ENCODE results near the gene NMNAT3.

NMNAT3 gene

GRCh38 chr3:139526146-139526545, 151.6 kb downstream of the NMNAT3 start:
- no peaks in the 10 kb centered on the region for H3K4me1 ChIP-seq (ENCODE audit: insufficient read depth, low read length)
- ATAC-seq (ENCODE audit: insufficient read depth, low read depth): no peak
- no peaks in the 10 kb centered on the region for H3K27me3 ChIP-seq (ENCODE audit: insufficient read depth, low read length, poor library complexity)
- no peaks in the 10 kb centered on the region for H3K36me3 ChIP-seq (ENCODE audit: insufficient read depth, low read length)
- no peaks in the 10 kb centered on the region; the same call in 1 of the 2 replicates for H4K20me1 ChIP-seq (ENCODE audit: insufficient read depth, low read length)
- no peak overlapping the region for H3K27ac ChIP-seq (ENCODE audit: low read length)
- H3K9ac ChIP-seq (ENCODE audit: low read depth, low read length): no peak overlapping the region
- no peaks in the 10 kb centered on the region for H3K79me2 ChIP-seq (ENCODE audit: insufficient read depth, low read length)
- no peak overlapping the region for H2AFZ ChIP-seq (ENCODE audit: low read depth, low read length)
- no peak overlapping the region for H3K4me2 ChIP-seq (ENCODE audit: insufficient read depth, low read length)
- H3K4me3 ChIP-seq (ENCODE audit: low read depth in 1 of 2, low read length in 2 of 2): no peak overlapping the region
- no peak for DNase-seq
- no peak for TF ChIP-seq CTCF (IDR thresholded peaks at IDR 0.05; ENCODE audit: borderline replicate concordance, extremely low read depth, low read length, poor library complexity, severe bottlenecking)
- no peak for TF ChIP-seq EZH2 (IDR thresholded peaks at IDR 0.05; ENCODE audit: borderline replicate concordance, low read depth, low read length, severe bottlenecking)
- no peaks in the 10 kb centered on the region for H3K9me3 ChIP-seq (ENCODE audit: insufficient read depth, low read length, severe bottlenecking)

- no peak overlapping the region for H3K27ac ChIP-seq (ENCODE audit: low read length)
- ATAC-seq (ENCODE audit: insufficient read depth, low read depth) (no peak), DNase-seq (no peak)
- no peak overlapping the region for H2AFZ ChIP-seq (ENCODE audit: low read depth, low read length)
- H3K79me2 ChIP-seq (ENCODE audit: insufficient read depth, low read length): no peaks in the 10 kb centered on the region
- no peak overlapping the region for H3K4me3 ChIP-seq (ENCODE audit: low read depth in 1 of 2, low read length in 2 of 2)
- H4K20me1 ChIP-seq (ENCODE audit: insufficient read depth, low read length): no peaks in the 10 kb centered on the region; the same call in 1 of the 2 replicates
- no peaks in the 10 kb centered on the region for H3K36me3 ChIP-seq (ENCODE audit: insufficient read depth, low read length)
- no peaks in the 10 kb centered on the region for H3K27me3 ChIP-seq (ENCODE audit: insufficient read depth, low read length, poor library complexity)
- no peaks in the 10 kb centered on the region for H3K9me3 ChIP-seq (ENCODE audit: insufficient read depth, low read length, severe bottlenecking)
- H3K4me1 ChIP-seq (ENCODE audit: insufficient read depth, low read length): no peaks in the 10 kb centered on the region
- TF ChIP-seq CTCF (IDR thresholded peaks at IDR 0.05; ENCODE audit: borderline replicate concordance, extremely low read depth, low read length, poor library complexity, severe bottlenecking) (no peak), EZH2 (IDR thresholded peaks at IDR 0.05; ENCODE audit: borderline replicate concordance, low read depth, low read length, severe bottlenecking) (no peak)
- H3K4me2 ChIP-seq (ENCODE audit: insufficient read depth, low read length): no peak overlapping the region
- no peak overlapping the region for H3K9ac ChIP-seq (ENCODE audit: low read depth, low read length)
Observed at GRCh38 chr3:139524841-139525636, 152.7 kb downstream of the NMNAT3 start.

- Histone ChIP-seq H3K4me1 (ENCODE audit: insufficient read depth, low read length) (no peaks in the 10 kb centered on the region), H3K9me3 (ENCODE audit: insufficient read depth, low read length, severe bottlenecking) (no peaks in the 10 kb centered on the region), H3K27ac (ENCODE audit: low read length) (no peak overlapping the region), H3K36me3 (ENCODE audit: insufficient read depth, low read length) (no peaks in the 10 kb centered on the region), H3K27me3 (ENCODE audit: insufficient read depth, low read length, poor library complexity) (no peaks in the 10 kb centered on the region), H4K20me1 (ENCODE audit: insufficient read depth, low read length) (no peaks in the 10 kb centered on the region; the same call in 1 of the 2 replicates), H2AFZ (ENCODE audit: low read depth, low read length) (no peak overlapping the region), H3K9ac (ENCODE audit: low read depth, low read length) (no peak overlapping the region), H3K79me2 (ENCODE audit: insufficient read depth, low read length) (no peaks in the 10 kb centered on the region), H3K4me3 (ENCODE audit: low read depth in 1 of 2, low read length in 2 of 2) (no peak overlapping the region), H3K4me2 (ENCODE audit: insufficient read depth, low read length) (no peak overlapping the region)
- TF ChIP-seq CTCF (IDR thresholded peaks at IDR 0.05; ENCODE audit: borderline replicate concordance, extremely low read depth, low read length, poor library complexity, severe bottlenecking): no peak
- DNase-seq (no peak), ATAC-seq (ENCODE audit: insufficient read depth, low read depth) (no peak)
Observed at GRCh38 chr3:139523718-139524117, 154.1 kb downstream of the NMNAT3 start.

All from DND-41 (cell line).